HAP-1 (cell line): Measurements from ENCODE around the gene PHEX.
A peak's percentile ranks its signal among the peaks of the same experiment; 100 is the strongest.

Experiments
- DNase-seq, 2 experiments: peaks; one replicate each; pipeline ENCODE4 v3.0.0-alpha.2; 2016 to 2020; ENCODE audit warnings: low spot score in 2 of 2
- H3K27me3 ChIP-seq: fragments of 250-450 bp; sonication (Bioruptor Pico); 2 replicates; pipeline ENCODE4 v1.5.1; 2020; ENCODE audit warnings: low read depth, mild to moderate bottlenecking, moderate library complexity
- H3K36me3 ChIP-seq: fragments of 250-450 bp; sonication (Bioruptor Pico); replicated peaks from 2 replicates; pipeline ENCODE4 v1.5.1; 2020; ENCODE audit warnings: mild to moderate bottlenecking
- H3K4me1 ChIP-seq: fragments of 250-450 bp; sonication (Bioruptor Pico); 2 replicates; pipeline ENCODE4 v1.5.1; 2020; ENCODE audit warnings: mild to moderate bottlenecking
- H3K4me3 ChIP-seq: fragments of 250-450 bp; sonication (Bioruptor Pico); 2 replicates; pipeline ENCODE4 v1.5.1; 2020; ENCODE audit warnings: mild to moderate bottlenecking, moderate library complexity
- H3K9me3 ChIP-seq: fragments of 250-450 bp; sonication (Bioruptor Pico); 2 replicates; pipeline ENCODE4 v1.5.1; 2020; ENCODE audit warnings: mild to moderate bottlenecking, moderate library complexity
- in situ Hi-C: fragments of 300-500 bp; cut with MboI; formaldehyde crosslinking; loops from 3 replicates; pipeline ENCODE4 v1.14.3; 2020; ENCODE audit warnings: low sequenced_read_pairs, inconsistent platforms, mixed read lengths

PHEX gene

DNA sequence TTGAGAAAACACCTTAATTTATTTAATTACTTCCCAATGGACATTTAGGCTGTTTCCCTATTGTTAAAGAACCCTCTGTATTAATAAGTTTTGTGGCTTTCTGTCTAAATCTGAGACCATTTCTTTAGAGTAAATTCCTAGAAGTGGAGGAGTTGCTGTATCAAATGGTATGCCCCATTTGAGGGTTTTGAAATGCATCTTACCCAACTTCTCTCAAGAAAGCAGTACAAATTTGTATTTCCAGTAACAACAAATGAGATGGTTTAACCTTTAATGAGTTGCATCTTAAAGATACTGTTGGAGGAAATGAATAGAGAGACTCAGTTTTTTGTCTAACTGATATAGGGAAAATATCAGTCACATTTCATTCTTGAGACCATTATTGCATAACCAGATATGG is 170.1 kb downstream of the PHEX start:
- no peak for DNase-seq
- H3K9me3 ChIP-seq = no peaks in the 10 kb centered on the region
- in situ Hi-C loops = no loop called here
- no peak overlapping the region for H3K4me3 ChIP-seq
- H3K27me3 ChIP-seq = no peaks in the 10 kb centered on the region
- no peaks in the 10 kb centered on the region for H3K4me1 ChIP-seq
- no peaks in the 10 kb centered on the region for H3K36me3 ChIP-seq

DNA sequence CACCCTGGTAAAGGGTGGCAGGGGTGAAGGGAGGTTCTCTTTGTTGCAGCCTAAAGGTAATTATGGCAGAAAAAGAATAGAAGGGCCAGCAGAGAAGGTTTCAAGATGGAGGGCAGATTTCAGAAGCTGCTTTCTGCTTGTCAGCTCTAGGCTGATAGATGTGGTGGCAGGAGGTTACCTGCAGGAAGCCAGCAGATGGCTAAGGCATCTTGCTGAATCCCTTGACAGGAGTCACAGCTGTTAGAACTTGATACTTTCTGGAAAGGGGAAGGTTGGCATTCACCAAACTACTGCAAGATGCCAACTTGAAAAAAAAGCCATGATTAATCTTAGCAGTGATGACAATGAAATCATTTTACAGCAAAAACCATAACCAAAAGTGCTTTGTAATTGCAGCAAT is 171.1 kb downstream of the PHEX start:
- DNase-seq = no peak
- no peak overlapping the region for H3K4me3 ChIP-seq
- H3K4me1 ChIP-seq = no peaks in the 10 kb centered on the region
- H3K9me3 ChIP-seq = no peaks in the 10 kb centered on the region
- H3K36me3 ChIP-seq = no peaks in the 10 kb centered on the region
- in situ Hi-C loops = no loop called here
- no peaks in the 10 kb centered on the region for H3K27me3 ChIP-seq

DNA sequence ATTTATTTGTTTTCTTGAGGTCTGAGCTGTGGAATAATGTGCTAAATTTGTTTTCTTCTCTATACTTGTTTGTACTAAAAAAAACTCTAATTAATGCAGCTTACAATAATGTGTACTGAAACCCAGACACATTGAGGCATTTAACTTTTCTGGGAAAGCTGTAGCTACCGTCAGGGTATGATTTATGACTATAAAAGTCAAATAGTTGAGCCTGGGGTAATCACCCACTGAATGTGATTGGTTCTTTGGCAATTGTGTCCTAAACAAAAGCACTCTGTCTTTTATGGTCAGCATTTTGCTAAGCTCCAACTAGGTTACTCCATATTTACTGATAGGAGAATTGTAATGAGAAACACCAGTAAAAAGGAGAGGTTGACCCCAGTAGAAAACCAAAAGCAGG is 174.7 kb downstream of the PHEX start:
- no peaks in the 10 kb centered on the region for H3K4me1 ChIP-seq
- no peaks in the 10 kb centered on the region for H3K36me3 ChIP-seq
- no peaks in the 10 kb centered on the region for H3K27me3 ChIP-seq
- H3K9me3 ChIP-seq = no peaks in the 10 kb centered on the region
- peak in 1 of 2 experiments; percentile 51 for DNase-seq
- in situ Hi-C loops = no loop called here
- no peak overlapping the region for H3K4me3 ChIP-seq

DNA sequence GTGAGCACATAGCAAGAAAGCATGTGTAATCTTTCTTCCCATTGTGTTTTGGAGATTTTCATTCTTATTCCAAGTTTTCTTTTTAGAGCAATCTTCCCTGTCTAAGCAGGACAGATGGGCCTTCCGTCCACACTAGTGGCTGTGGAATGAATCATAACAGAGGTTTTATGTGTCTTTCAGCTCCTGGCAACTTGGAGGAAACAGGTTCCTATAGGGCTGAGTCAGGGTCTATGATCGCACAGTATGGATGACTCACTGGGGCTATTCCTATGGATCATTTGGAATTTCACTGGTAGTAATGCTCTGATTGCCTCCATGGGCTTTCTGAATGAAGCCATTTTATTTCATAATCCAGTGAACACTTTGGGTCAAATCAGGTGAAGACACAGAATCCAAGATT is 188.8 kb downstream of the PHEX start:
- Histone ChIP-seq H3K4me1 (no peaks in the 10 kb centered on the region), H3K4me3 (no peak overlapping the region), H3K9me3 (no peaks in the 10 kb centered on the region), H3K36me3 (no peaks in the 10 kb centered on the region; the same call in 1 of the 2 replicates), H3K27me3 (peaks cover 13% of the 10 kb centered on the region)
- in situ Hi-C loops = no loop called here
- no peak for DNase-seq

DNA sequence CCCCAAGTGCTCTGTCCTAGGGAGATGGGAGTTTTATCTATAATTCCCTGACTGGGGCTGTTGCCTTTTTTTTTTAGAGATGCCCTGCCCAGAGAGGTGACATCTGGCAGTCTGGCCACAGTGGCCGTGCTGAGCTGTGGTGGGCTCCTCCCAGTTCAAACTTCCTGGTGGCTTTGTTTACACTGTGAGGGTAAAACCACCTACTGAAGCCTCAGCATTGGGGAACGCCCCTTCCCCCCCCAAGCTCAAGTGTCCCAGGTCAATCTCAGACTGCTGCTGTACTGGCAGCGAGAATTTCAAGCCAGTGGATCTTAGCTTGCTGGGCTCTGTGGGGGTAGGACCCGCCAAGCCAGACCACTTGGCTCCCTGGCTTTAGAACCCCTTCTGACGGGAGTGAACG is 202.3 kb downstream of the PHEX start:
- Histone ChIP-seq H3K4me3 (no peak overlapping the region), H3K9me3 (no peaks in the 10 kb centered on the region), H3K4me1 (no peaks in the 10 kb centered on the region), H3K27me3 (no peaks in the 10 kb centered on the region), H3K36me3 (no peaks in the 10 kb centered on the region)
- DNase-seq = no peak
- in situ Hi-C loops = no loop called here

DNA sequence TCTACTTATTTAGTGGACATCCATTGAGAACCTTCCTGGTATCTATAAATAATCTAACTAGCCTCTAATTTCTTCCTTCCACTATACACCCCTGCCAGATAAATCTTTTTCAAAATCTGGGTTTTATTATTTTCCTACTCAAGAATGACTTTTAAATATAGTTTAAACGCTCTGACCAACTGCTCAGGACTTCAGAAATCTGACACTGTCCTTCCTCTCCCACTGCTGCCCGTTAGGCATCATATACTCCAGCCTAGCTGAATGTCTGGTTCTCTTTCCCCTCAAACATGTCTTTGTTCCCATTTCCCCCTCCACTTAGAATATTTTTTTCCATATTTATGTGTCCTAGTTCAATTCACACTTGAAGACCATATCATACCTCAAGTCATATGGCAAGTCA is 205.4 kb downstream of the PHEX start:
- Histone ChIP-seq H3K9me3 (no peaks in the 10 kb centered on the region), H3K4me1 (no peaks in the 10 kb centered on the region), H3K36me3 (no peaks in the 10 kb centered on the region), H3K4me3 (no peak overlapping the region), H3K27me3 (no peaks in the 10 kb centered on the region)
- DNase-seq = no peak
- in situ Hi-C loops = no loop called here

DNA sequence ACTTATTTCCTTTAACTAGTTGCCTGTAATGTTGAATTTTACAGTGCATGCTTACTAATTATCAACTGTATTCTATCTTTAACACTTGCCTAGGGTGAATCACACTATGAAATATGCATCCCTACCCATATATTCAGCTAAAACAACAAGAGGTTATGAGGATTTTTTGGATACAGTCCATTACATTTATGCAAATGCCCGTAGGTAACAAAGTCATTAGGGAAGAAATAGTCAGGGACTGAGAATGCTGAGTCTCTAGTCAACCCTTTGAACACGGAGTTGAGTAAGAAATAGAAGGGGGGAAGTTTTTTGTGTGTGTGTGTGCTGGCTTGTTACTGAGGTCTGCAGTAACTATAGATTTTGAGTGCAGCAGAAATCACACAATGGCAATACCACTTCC is 214.5 kb downstream of the PHEX start:
- Histone ChIP-seq H3K27me3 (no peaks in the 10 kb centered on the region), H3K4me1 (no peaks in the 10 kb centered on the region), H3K36me3 (no peaks in the 10 kb centered on the region), H3K4me3 (no peak overlapping the region), H3K9me3 (no peaks in the 10 kb centered on the region)
- DNase-seq = no peak
- in situ Hi-C loops = no loop called here

DNA sequence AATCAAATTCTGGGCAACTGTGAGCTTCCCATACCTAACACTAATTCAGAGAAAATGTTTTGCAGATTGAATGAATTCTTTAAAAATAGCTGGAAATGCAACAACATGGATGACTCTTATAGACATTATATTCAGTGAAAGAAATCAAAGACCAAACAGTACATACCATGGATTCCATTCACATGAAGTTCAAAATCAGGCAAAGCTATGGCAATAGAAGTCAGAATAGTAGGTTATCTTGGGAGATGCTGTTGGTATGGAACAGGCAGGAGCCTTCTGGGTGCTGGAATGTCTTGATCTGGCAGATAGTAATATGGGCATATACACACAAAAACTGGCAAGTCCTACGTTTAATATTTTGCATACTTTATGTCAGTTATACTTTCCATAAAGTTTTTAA is 215.0 kb downstream of the PHEX start:
- DNase-seq = no peak
- H3K4me3 ChIP-seq = no peak overlapping the region
- in situ Hi-C loops = no loop called here

DNA sequence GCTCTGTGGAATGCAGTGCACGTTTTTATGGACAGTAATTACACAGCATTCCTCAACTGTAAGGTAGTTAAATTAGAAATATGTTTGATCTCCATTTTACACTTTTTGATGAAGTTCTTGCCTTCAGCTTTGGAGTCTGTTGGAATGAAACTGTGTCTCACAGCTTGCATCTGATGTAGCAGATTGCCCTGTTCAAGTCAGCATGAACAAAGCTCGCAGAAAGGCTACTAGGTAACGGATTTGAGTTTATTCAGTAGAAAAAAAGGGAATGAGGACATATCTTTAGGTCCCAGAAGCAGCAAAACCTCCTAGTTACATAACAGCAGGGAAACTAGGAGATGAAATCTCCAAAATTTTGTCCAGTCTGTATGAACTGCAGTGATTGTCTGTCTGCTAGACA is 216.3 kb downstream of the PHEX start:
- Histone ChIP-seq H3K36me3 (no peaks in the 10 kb centered on the region), H3K4me3 (no peak overlapping the region), H3K27me3 (no peaks in the 10 kb centered on the region), H3K4me1 (no peaks in the 10 kb centered on the region), H3K9me3 (no peaks in the 10 kb centered on the region)
- DNase-seq = no peak
- in situ Hi-C loops = no loop called here

More for the DNA sequence above, 215.0 kb downstream of the PHEX start:
- Histone ChIP-seq H3K4me1 (no peaks in the 10 kb centered on the region), H3K36me3 (no peaks in the 10 kb centered on the region), H3K27me3 (no peaks in the 10 kb centered on the region), H3K9me3 (no peaks in the 10 kb centered on the region)

DNA sequence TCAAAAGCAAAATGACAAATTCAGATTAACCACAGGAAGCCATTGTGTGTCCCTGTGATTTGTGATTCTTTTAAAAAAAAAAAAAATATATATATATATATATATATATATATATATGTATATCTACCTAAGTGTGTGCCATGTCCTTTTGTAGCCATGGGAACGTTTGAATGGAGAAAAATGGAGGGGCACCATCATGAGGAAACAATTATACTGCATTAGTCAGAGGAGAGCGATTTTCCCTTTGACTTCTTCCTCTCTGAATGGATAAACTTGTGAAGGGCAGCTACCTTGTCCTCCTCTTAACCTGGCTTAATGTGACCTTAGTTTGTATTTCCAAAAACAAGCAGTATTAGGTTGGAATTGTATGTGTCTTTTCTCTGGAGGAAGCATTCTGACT is 217.2 kb downstream of the PHEX start:
- Histone ChIP-seq H3K27me3 (no peaks in the 10 kb centered on the region), H3K4me1 (no peaks in the 10 kb centered on the region), H3K36me3 (no peaks in the 10 kb centered on the region), H3K4me3 (no peak overlapping the region), H3K9me3 (no peaks in the 10 kb centered on the region)
- in situ Hi-C loops = no loop called here
- DNase-seq = no peak

DNA sequence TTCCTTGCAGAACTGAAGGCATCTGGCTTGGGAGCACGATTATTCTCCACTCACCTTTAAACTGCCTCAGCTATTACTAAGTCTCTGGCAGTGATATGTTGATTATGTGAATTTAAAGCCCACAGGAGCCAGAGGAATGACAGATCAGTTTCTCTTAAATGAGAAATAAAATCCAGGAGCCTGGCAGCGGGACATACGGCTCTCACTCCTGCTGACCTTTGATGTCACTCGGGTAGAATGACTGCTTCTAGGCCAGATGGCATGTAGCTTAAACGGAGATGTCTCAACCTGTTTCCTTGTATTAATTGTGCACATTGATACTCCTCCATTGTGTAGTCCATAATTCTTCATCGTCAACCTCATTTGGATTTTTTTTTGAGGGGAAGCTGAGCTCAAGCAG is 236.6 kb downstream of the PHEX start:
- H3K36me3 ChIP-seq = no peaks in the 10 kb centered on the region
- H3K4me1 ChIP-seq = no peaks in the 10 kb centered on the region
- H3K27me3 ChIP-seq = no peaks in the 10 kb centered on the region
- no peak overlapping the region for H3K4me3 ChIP-seq
- in situ Hi-C loops = no loop called here
- no peaks in the 10 kb centered on the region for H3K9me3 ChIP-seq
- no peak for DNase-seq

DNA sequence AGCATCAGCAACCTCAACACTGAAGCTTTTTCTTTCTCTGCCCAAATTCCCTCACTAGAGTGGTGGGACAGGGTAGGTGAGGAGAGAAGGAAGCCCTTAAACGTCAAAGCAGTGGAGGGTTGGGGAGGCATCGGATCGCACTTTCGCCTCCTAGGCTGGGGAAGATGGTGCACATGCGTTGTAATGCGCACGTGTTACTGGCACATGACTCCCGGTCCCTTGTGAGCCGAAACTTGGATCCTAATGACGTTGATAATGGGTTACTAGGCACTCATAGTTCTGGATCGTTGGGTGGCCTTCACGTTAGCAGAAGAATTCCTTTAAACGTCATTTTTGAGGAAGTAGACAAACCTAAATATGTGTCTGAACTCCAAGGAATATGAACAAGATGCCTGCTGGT is 240.5 kb downstream of the PHEX start, which contains the start of gene CBLL2:
CBLL2 (plus strand) TSS at position 301 of the 400 bp plus-strand sequence; CDS start at position 380, 79 bp downstream.
- no peak for DNase-seq
- in situ Hi-C loops = no loop called here

DNA sequence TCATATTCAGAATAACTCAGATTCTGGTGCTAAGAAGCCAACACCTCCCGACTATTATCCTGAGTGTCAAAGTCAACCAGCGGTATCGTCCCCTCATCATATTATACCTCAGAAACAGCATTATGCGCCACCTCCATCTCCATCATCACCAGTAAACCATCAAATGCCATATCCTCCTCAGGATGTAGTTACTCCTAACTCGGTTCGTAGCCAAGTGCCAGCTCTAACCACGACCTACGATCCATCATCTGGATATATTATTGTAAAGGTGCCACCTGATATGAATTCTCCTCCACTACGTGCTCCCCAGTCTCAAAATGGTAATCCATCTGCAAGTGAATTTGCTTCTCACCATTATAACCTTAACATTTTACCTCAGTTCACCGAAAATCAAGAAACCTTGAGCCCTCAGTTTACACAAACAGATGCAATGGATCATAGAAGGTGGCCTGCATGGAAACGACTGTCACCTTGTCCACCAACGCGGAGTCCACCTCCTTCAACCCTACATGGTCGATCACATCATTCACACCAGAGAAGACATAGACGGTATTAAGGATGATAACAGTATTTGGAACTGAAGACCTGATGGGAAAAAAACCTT is 241.7 kb downstream of the PHEX start:
- in situ Hi-C loops = no loop called here
- no peak for DNase-seq
- no peaks in the 10 kb centered on the region for H3K36me3 ChIP-seq
- no peaks in the 10 kb centered on the region for H3K27me3 ChIP-seq
- no peaks in the 10 kb centered on the region for H3K4me1 ChIP-seq
- no peaks in the 10 kb centered on the region for H3K9me3 ChIP-seq
- no peak overlapping the region for H3K4me3 ChIP-seq

More for the DNA sequence above, 240.5 kb downstream of the PHEX start, which contains the start of gene CBLL2:
- H3K36me3 ChIP-seq = no peaks in the 10 kb centered on the region
- no peak within 1 kb of the TSS for H3K4me3 ChIP-seq
- no peaks in the 10 kb centered on the region for H3K4me1 ChIP-seq
- H3K27me3 ChIP-seq = no peaks in the 10 kb centered on the region
- no peaks in the 10 kb centered on the region for H3K9me3 ChIP-seq

DNA sequence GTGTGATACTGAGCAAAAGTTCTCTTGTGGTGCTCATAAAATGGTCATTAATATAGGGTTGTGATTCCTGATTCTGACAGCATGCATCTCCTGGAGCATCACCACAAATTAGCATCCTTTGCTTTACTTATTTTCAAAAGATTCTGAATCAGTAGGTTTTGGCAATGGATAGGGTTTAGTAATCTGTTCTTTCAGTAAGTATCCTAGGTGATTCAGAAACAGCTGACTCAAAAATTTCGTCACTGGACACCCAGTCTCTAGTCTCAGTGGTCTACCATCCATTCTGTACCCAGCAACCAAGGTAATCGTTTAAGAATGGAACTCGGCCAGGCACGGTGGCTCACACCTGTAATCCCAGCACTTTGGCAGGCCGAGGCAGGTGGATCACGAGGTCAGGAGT is 244.7 kb downstream of the PHEX start:
- Histone ChIP-seq H3K4me1 (no peaks in the 10 kb centered on the region), H3K4me3 (no peak overlapping the region), H3K27me3 (no peaks in the 10 kb centered on the region), H3K9me3 (no peaks in the 10 kb centered on the region), H3K36me3 (no peaks in the 10 kb centered on the region)
- DNase-seq = no peak
- in situ Hi-C loops = no loop called here

DNA sequence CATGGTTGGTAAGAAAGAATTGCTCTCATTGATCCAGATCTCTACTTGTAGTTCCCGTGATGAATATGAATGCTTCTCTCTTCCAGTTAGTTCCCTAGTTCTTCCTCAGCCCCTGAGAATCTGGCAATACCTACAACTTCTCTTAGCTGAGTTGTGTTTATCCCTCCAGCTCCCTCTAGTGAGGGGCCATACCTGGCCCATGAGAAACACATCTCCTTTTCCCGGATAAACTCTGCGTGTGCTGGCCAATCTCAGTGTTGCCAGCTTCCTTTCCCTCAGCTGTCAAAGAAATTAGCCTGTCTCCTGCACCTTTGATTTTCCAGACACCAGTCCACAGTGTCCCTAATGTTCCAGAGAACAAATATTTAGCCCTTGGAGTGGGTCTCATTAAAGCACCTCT is 246.2 kb downstream of the PHEX start:
- in situ Hi-C loops = no loop called here
- DNase-seq = no peak

More for the DNA sequence above, 246.2 kb downstream of the PHEX start:
- no peaks in the 10 kb centered on the region for H3K27me3 ChIP-seq
- no peaks in the 10 kb centered on the region for H3K9me3 ChIP-seq
- H3K36me3 ChIP-seq = no peaks in the 10 kb centered on the region
- H3K4me1 ChIP-seq = no peaks in the 10 kb centered on the region
- H3K4me3 ChIP-seq = no peak overlapping the region
